Kidney (tissue), 14 donors: ENCODE measurements around the gene HOXB3. TPM values are rescaled to one million over a fixed set of nuclear protein-coding genes. Genes with fewer than 3 reads are reported as not detected.
A peak's percentile ranks its signal among the peaks of the same experiment; 100 is the strongest.

Experiments used
- DNase-seq, 5 donors: peaks; one replicate each; pipeline ENCODE4 v3.0.0-alpha.2; 2013 to 2020
- FAIRE-seq: peaks from 2 replicates; lab custom pipeline; 2012; peaks lifted over from hg19 to GRCh38; lab: Jason Lieb, UNC
- H3K27ac ChIP-seq, 2 donors: one replicate each; pipeline ENCODE4 v1.7.0; 2013; ENCODE audit warnings: low read depth in 2 of 2, low read length in 2 of 2, inconsistent platforms in 1 of 2
- H3K27me3 ChIP-seq: one replicate; pipeline ENCODE4 v1.7.1; 2013; ENCODE audit warnings: low read length, inconsistent platforms; ENCODE audit not compliant: control insufficient read depth, insufficient read depth
- H3K36me3 ChIP-seq, 3 donors: one replicate each; pipeline versions ENCODE4 v1.7.0 to v1.7.1; 2013; ENCODE audit warnings: low read length in 3 of 3, control low read depth in 1 of 3, inconsistent platforms in 1 of 3; ENCODE audit not compliant: insufficient read depth in 3 of 3, control insufficient read depth in 2 of 3
- H3K4me1 ChIP-seq, 3 donors: one replicate each; pipeline versions ENCODE4 v1.7.0 to v1.7.1; 2013; ENCODE audit warnings: low read length in 3 of 3, inconsistent platforms in 1 of 3, low read depth in 1 of 3; ENCODE audit not compliant: control insufficient read depth in 2 of 3, insufficient read depth in 2 of 3
- H3K4me3 ChIP-seq, 3 donors: one replicate each; pipeline versions ENCODE4 v1.7.0 to v1.8.1; 2013; ENCODE audit warnings: low read length in 3 of 3, control low read depth in 1 of 3, inconsistent platforms in 1 of 3
- H3K9ac ChIP-seq, 3 donors: one replicate each; pipeline versions ENCODE4 v1.7.0 to v1.7.1; 2013; ENCODE audit warnings: low read length in 3 of 3, control low read depth in 1 of 3, inconsistent platforms in 1 of 3
- H3K9me3 ChIP-seq, 3 donors: one replicate each; pipeline versions ENCODE4 v1.7.0 to v1.7.1; 2013; ENCODE audit warnings: low read length in 3 of 3, control low read depth in 1 of 3, inconsistent platforms in 1 of 3; ENCODE audit not compliant: control insufficient read depth in 2 of 3, insufficient read depth in 1 of 3
- intact Hi-C: fragments of 100-400 bp; cut with DNase I; formaldehyde crosslinking; loops from one replicate; pipeline ENCODE4 v1.11.1; 2022
- polyA plus RNA-seq: library from polyadenylated mRNA; stranded (reverse); fragments of 350-450 nt; fragmentation: Illumina TruSeq; extraction: RNeasy Lipid Tissue Mini Kit (QIAGEN cat#74804); gene quantifications from one replicate; pipeline ENCODE4 v1.2.3, GENCODE V29; 2014; ENCODE audit warnings: low read depth, low replicate concordance; ENCODE audit not compliant: insufficient read depth
- total RNA-seq: library from RNA; stranded (reverse); fragmentation: NEBNext Ultra II Directional; extraction: Animal tissue kit (Norgen Biotek cat#: 25700); gene quantifications from one replicate; pipeline ENCODE4 v1.2.1, GENCODE V29; 2021
- TF ChIP-seq, protein P1 (sequence below): IDR thresholded peaks from 3 replicates; pipeline ENCODE4 v1.5.1; 2012; ENCODE audit warnings: mild to moderate bottlenecking, moderate library complexity, borderline replicate concordance; ENCODE audit not compliant: insufficient read depth; ENCODE audit errors: extremely low read depth
- donor health status: control.
- donor health status: control.
- donor health status: control.
- donor health status: control.
- donor health status: control.
- donor health status: DM: yes; HTN: yes; CAD: no.
- donor health status: Normal renal cell carcinoma (clear cell type).

Gene HOXB3
- total and polyA plus RNA-seq, 2 donors from 2014 or later = 12.1 to 99.0 TPM

DNA sequence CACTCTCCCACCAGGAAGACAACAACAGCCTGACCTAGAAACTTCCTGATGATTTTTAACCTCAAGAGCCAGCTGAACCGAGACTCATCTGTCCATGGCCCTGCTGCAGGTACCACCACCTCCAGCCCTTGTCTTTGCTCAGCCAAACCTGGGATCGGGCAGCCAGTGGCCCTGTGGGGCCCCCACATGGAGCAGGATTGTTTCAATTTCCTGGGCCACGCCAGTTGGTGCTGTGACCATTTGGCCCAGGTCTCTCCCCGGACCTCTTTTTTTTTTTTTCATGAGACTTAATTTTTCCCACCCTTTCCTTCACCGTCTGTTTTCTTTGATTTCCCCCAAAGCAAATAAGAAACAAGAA, 36.9 kb downstream of the HOXB3 start:
- intact Hi-C loops = no loop called here
- Histone ChIP-seq H3K4me3 (peak overlapping the region in 2 of 3 donors; percentile 5 to 11), H3K27me3 (no peaks in the 10 kb centered on the region), H3K9ac (peak overlapping the region in 2 of 3 donors; percentile 26 to 57), H3K36me3 (peaks cover 0 to 3% (median 2%) of the 10 kb centered on the region in 3 donors), H3K9me3 (no peaks in the 10 kb centered on the region), H3K27ac (peak overlapping the region; percentile 59 to 65), H3K4me1 (peaks cover 12 to 25% (median 12%) of the 10 kb centered on the region in 3 donors)
- no peak for FAIRE-seq
- TF ChIP-seq, protein P1, sequence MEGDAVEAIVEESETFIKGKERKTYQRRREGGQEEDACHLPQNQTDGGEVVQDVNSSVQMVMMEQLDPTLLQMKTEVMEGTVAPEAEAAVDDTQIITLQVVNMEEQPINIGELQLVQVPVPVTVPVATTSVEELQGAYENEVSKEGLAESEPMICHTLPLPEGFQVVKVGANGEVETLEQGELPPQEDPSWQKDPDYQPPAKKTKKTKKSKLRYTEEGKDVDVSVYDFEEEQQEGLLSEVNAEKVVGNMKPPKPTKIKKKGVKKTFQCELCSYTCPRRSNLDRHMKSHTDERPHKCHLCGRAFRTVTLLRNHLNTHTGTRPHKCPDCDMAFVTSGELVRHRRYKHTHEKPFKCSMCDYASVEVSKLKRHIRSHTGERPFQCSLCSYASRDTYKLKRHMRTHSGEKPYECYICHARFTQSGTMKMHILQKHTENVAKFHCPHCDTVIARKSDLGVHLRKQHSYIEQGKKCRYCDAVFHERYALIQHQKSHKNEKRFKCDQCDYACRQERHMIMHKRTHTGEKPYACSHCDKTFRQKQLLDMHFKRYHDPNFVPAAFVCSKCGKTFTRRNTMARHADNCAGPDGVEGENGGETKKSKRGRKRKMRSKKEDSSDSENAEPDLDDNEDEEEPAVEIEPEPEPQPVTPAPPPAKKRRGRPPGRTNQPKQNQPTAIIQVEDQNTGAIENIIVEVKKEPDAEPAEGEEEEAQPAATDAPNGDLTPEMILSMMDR = no peak
- DNase-seq = no peak

- Histone ChIP-seq H3K4me3 (peak overlapping the region; percentile 5 to 25 (median 11)), H3K27me3 (no peaks in the 10 kb centered on the region), H3K9me3 (no peaks in the 10 kb centered on the region), H3K4me1 (peaks cover 12 to 25% (median 16%) of the 10 kb centered on the region in 3 donors), H3K36me3 (peaks cover 0 to 3% (median 2%) of the 10 kb centered on the region in 3 donors), H3K9ac (peak overlapping the region in 2 of 3 donors; percentile 26 to 57), H3K27ac (peak overlapping the region; percentile 84 to 85)
- TF ChIP-seq, protein P1 = no peak
- peak in 4 of 5 donors; percentile 82 to 91 (median 88) for DNase-seq
- no peak for FAIRE-seq
- intact Hi-C loops = no loop called here
Measured at GRCh38 chr17:48552466-48553189, 37.4 kb downstream of the HOXB3 start.

DNA sequence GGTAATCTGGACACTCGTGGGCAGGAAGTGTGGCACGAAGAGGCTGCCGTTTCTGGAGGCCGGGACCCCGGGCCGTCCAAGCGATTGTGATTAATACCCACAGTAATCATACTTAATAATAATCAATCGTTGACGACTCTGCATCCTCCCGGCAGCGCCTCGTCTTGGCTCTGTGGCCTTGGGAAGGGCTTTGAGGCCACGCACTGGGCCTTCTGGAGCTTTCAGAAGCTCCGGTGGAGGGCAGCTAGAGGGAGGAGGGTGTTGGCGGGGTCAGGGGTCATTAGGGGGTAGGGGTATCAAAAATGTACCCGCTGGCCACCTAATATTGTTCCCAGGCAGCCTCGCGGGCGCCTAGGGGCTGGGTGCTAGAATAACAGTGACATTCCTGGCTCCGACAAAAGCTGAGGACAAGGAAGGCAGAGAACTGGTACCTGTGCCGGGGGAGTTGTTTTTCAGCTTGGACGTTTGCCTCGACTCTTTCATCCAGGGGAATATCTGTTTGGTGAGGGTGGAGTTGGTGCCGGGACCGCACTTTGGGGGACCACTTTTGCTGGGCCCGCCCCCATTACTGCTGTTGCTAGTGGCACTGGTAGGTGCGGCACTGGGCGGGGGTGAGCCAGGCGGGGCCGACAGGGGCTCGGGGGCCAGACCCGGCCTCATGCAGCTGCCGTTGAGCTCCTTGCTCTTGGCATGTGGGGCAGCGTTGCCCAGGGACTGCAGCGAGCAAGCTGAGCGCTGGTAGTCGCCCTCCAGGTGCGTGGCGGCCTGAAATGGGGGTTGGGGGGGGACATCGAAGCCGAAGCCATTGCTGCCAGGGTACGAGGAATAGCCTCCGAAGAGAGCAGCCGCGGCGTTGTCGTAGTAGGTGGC, 38.2 kb downstream of the HOXB3 start:
- Histone ChIP-seq H3K9me3 (no peaks in the 10 kb centered on the region), H3K27me3 (no peaks in the 10 kb centered on the region), H3K27ac (peak overlapping the region; percentile 84 to 85), H3K9ac (peak overlapping the region in 2 of 3 donors; percentile 17 to 48), H3K4me3 (peak overlapping the region in 1 of 3 donors; percentile 27), H3K4me1 (peaks cover 7 to 24% (median 20%) of the 10 kb centered on the region in 3 donors), H3K36me3 (peaks cover 0 to 3% (median 2%) of the 10 kb centered on the region in 3 donors)
- TF ChIP-seq, protein P1 = no peak
- DNase-seq = peak in 1 of 5 donors; percentile 38
- intact Hi-C loops = no loop called here
- no peak for FAIRE-seq
